NCI-H345 treated with DMSO at 0.1 percent for 48 hours (cell line): ENCODE data around the gene AGAP1.

Source experiments
- DNase-seq: peaks from one replicate; lab custom pipeline; 2025; ENCODE audit not compliant: unreplicated experiment; lab: John Stamatoyannopoulos, UW

AGAP1 gene

GRCh38 chr2:236171680-236172254 is 677.9 kb downstream of the AGAP1 start:
- no peak for DNase-seq

GRCh38 chr2:236172255-236173035 is 678.6 kb downstream of the AGAP1 start:
- no peak for DNase-seq

DNA sequence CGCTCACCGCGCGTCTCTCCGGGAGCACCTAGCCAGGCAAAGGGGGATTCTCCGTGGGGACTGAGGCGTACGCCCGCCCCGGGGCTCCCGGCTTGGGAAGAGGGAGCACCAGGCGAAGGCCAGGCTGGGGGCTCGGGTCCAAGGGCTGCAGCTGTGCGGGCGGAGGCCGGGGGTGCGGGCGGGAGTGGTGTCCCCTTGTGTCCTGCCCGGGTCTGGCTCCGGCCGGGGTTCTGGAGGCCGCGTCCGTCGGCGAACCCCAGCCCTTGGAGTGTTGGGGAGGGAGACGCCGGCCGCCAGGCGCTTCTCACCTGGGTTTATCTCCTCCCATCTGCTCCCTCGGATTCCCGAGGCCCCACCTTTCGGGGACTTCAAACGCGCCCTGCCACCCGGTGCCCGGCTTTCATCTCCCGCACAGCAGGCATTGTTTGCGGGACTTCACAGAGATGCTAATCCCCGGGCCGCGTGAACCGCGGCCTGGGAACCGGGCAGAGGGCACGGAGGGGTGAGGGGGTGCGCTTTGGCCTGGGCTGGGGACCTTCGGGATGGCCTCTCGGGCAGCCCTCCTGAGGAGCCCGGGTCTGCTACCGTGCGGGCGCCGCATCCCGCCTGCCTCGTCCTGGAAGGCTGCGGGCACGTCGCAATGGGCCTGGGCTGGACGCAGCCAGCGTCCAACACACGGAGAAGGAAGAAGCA is 679.3 kb downstream of the AGAP1 start:
- no peak for DNase-seq

GRCh38 chr2:236173729-236174607 is 680.1 kb downstream of the AGAP1 start:
- no peak for DNase-seq

GRCh38 chr2:236175548-236176150 is 681.8 kb downstream of the AGAP1 start:
- no peak for DNase-seq

GRCh38 chr2:236176417-236176816 is 682.6 kb downstream of the AGAP1 start:
- no peak for DNase-seq

GRCh38 chr2:236176951-236177350 is 683.1 kb downstream of the AGAP1 start:
- DNase-seq = no peak

DNA sequence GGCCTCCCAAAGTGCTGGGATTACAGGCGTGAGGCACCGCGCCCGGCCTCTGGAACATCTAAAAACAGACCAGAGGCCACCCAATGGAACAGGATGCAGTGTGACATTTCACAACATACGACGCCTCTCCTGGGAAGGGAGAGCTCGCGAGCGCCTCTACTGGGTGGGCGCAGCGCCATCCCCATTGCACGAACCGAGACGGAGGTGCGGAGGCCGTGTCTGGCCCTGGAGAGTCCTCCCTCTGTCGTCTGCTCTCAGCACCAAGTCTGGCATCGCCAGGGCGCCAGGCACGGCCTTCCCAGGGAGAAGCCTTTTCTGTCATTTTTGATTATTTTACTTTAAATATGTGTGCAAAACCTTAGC is 683.7 kb downstream of the AGAP1 start:
- no peak for DNase-seq

- DNase-seq = peak; percentile 51
Observed at GRCh38 chr2:236177967-236178889, 684.4 kb downstream of the AGAP1 start.

DNA sequence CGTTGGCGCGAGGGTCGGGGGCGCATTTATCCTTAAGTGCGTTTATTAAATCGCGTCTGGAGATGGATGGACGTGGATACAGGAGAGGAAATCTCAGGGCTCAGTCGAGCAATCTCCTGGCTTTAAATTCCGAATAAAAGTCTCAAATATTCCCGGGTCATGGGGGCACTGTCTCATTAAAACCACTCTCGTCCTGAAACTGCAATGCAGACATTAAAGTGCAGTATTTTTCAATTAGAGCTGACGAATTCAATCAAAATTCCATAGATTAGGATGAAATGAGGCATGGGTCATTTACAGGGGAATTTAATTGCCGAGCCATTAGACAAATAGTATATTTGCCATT is 685.0 kb downstream of the AGAP1 start:
- DNase-seq = no peak

DNA sequence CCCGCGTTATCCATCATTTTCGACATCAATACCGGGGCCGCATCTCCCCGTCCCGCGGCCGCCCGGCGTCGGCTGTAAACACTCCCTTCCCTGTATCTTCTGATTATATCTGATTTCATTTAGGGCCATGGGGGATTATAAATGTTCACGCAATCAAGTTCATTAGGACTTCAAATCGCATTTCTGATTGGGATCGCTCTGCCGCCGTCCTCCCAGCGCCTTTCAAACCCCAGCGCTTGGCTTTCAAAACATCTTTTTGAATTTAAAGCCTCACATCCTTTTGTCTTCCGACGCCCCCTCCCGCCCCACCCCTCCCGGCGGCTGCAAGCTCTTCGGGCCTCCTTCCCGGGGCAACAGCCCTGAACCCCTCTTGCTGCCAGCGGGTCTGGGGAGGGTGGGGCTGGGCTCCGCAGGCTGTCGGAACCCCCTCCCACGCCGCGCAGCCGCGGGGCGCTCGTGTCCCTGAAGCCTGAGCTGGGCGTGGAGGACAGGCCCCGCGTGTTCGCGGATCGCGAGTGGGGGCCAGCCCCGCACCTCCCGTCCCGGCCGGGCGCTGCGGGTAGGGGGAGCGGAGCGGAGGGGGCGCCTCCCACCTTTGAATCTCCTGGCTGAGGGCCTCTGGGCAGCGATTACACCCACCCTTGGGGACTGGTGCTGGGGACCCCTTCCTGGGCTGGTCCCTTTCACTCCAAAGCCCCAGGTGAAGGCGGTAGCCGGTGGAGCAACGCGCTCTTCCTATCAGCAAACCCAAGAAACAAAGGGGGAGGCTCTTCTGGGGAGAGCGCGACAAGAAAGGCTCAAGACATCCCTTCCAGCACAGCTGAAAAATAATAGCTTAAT is 685.6 kb downstream of the AGAP1 start:
- DNase-seq = no peak

GRCh38 chr2:236180076-236180816 is 686.4 kb downstream of the AGAP1 start:
- no peak for DNase-seq

GRCh38 chr2:236180831-236181453 is 687.1 kb downstream of the AGAP1 start:
- DNase-seq = peak; percentile 71
